NK-92 (cell line): ENCODE data around the gene GPR26.

Source experiments
- DNase-seq: peaks from one replicate; lab custom pipeline; 2025; ENCODE audit not compliant: unreplicated experiment; lab: John Stamatoyannopoulos, UW

The GPR26 gene

DNA sequence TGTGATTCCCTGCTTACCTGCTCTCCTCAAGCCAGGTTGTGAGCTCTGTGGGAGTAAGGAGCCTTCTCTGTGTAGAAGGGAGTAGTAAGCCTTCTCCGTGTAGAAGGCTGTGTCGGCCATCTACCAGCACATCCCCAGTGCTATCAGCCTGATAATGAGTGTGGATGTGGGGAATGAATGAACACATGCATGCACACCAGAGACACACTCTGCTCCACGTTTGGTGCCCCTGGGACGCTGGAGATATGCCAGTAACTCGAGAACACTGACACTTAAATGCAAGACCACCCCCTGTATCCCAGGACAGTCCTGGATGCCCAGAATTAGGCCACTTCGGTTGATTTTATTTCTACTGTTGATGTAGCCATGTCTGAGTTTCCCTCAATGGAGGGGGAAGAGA lies 21.1 kb upstream of the GPR26 start:
- DNase-seq = no peak

DNA sequence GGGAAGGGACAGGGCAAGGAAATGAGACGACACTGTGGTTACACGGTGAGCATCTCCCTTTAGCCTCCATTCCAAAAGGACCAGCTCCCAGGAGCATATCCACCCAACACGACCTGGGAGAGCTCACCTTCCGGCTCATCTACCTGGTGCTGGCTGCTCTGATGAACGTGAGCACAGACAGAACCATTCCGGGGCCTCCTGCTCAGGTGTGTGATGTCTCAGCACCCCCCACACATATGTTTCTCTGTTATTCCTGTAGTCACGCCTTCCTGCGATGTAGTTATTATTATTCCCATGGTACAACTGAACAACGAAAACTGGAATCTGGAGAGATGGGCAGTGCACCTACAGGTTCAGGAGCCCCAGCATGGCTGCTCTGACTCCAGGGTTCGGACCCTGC lies 20.5 kb upstream of the GPR26 start:
- no peak for DNase-seq

DNA sequence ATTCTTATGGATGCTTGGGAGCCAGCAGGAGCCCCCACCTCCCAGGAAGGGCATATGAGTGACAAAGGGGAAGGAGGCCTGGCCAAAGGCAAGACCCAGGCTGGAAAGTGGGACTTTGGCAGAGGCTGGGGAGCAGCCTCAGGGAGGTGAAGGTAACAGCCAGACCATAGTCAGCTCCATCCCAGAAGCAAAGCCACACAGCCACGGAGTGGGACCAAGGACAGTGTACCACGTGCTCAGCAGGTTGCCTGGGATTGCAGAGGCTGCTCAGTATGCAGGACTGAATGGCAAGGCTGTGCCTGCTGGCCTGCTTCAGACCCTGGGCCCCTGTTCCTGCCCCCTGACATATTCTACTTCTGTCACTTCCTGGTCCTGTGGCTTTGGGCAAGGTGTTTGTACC lies 17.6 kb upstream of the GPR26 start:
- no peak for DNase-seq

DNA sequence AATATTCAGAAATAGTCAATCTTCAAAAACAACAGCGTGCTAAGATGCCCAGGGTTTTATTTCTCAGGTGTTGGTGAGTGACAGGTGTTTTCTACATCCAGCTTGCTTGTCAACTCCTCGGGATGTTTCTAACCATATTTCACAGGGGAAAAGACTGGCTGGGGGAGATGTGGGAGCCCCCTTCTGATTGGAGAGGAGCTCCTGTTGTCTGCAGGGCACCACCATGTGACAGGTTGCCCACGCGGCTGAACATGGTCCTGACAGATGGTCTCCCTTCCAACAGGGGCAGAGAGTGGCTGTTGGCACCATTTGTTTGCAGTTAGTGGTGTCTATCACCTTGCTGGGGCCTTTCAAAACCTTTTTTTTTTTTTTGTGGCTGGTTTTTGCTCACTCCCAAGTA lies 16.5 kb upstream of the GPR26 start:
- no peak for DNase-seq

DNA sequence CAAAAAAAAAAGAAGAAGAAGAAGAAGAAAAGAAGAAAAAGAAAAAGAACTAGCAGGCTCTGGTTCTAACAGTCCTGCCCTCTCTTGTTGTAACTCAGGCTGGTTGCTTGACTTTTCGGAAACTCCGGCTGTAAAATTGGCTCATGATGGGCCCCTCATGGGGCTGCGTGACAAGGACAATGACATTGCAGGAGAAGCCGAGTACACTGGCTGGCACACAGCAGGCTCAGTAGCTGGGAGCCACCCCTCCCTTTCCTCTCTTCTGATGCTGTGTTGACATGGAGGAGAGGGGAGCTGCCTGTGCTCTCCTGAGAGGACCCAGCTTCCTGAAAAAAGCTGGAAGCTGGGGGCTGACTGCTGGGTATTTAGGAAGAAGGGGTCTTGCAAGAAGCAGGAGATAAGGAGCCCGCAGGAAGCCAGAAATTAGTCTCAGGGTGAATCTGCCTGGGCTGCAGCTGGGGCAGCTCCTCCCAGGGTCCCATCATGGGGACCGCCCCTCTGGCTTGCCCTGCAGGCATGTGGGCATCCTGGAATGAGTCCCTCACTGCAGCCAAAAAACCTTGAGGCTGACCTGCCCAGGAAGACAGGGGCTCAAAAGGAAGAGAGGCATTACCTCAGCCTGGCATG lies 14.6 kb upstream of the GPR26 start:
- no peak for DNase-seq

DNA sequence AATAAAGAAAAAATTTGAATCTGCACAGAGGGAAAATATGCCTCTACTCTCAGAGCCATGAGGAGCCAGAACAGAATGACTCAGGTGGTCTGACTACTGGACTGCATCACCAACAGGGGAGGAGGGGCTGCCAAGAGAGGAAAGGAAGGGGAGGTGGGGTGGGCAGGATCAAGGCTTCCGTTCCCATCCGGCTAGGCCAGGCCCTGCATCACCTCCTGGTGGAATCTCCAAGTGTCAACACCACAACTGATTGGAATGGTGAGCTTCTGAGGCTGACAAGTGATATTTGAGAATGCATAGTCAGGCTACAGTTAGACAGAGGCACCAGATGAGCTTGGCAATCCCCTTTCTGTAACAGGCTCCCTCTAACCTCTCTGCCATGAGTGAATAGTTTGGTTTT lies 10.4 kb upstream of the GPR26 start:
- no peak for DNase-seq

DNA sequence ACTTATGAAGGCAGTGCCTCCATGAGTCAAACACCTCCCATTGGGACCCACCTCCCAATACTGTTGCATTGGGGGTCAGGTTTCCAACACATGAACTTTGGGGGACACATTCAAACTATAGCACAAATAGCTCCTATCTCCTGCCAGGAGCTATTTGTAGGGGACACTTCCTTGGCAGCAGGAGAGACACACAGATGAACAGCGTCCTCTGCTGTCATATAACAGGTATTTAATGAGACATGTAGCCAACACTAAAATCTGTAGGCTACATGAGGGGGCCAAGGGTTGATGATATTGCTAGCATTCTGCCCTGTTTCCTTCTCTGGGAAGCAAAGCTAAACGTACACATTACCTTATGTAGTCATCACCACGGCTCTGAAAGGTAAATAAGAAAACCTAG lies 2.6 kb upstream of the GPR26 start:
- no peak for DNase-seq

DNA sequence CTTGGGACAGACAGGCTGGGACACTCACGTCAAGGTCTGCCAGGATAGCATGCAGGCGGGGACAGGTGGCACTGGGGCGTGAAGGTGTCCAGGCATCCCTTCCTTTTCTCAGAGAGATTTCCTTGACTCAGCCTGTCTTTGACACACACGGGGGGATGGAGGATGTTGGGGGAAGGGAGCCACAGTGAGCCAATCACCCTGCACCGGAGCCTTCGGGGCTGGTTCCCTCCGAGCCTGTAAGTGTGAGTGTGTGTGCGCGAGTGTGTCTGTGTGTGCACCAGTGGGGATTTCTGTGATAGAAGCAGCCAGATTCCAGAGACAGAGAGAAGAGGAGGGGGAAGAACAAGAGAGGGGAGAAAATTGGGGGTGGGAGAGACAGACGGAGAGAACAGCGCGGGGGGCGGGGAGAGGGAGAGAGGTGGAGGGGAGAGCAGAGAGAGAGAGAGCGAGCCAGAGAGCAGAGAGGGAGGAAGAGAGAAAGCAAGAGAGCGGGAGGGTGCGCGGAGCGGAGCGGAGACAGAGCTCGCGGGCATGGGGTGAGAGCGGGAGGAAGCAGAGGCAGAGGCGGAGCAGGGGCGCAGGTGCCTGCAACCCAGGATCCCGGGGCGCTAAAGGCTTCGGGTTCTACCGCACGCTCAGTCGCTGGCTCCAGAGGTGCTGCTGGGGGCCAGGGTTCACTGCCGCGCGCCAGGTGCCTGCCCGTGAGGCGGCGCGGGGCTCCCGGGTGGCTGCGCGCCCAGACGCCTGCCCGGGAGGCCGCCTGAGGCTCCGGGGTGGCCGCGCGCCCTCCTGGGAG lies 466 bp upstream of the GPR26 start:
- no peak for DNase-seq

DNA sequence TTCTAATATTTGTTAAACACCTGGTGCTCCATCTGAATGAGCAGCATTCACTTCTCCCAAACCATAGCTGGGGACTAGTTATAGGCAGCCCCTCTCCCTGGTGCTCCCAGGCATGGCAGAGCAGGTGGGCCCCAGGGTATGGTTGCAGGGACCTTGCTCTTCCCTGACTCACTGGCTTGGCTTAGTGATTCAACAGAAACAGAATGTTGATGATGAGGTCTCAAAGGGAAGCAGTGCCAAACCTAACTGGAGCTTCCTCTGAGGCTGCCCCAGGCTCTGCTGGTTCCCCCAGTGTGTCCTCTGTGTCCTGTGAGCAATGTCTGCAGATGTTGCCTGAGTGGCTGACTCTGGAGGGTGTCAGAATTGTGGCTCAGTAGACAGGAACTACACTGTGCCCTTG lies 3.7 kb downstream of the GPR26 start:
- no peak for DNase-seq

DNA sequence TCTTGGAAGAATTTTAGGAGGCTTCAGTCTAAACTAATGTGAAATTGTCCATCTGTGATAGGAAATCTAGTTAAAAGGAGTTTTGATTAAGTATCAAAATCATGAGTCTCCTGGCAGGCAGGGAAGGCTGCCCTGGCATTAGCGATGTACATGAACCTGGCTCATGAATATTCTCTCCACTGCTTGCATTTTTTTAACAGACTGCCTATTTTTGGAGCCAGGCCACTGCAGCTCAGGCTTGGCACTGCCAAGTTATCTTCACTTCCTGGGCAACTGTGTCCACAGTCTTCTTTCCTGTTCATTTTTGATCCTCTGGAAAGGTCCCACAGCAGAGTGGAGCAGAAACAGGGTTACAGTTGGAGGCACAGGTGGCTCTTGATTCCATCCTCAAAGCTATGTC lies 7.0 kb downstream of the GPR26 start:
- no peak for DNase-seq

DNA sequence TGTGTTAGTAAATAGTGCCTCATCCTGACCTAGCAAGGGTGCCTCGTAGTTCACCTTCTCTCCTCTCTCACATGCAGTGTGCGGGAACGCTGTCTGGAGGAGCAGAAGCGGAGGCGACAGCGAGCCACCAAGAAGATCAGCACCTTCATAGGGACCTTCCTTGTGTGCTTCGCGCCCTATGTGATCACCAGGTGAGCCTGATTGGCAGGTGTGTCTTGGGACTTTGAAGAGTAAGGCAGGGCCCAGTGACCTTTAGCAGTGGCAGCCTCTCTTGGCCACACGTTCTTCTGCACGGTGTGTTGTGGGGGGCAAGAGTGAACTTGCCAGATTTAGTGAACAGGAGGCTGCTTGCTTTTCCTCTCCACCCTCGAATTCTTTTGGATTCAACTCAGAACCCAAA lies 8.6 kb downstream of the GPR26 start:
- no peak for DNase-seq

DNA sequence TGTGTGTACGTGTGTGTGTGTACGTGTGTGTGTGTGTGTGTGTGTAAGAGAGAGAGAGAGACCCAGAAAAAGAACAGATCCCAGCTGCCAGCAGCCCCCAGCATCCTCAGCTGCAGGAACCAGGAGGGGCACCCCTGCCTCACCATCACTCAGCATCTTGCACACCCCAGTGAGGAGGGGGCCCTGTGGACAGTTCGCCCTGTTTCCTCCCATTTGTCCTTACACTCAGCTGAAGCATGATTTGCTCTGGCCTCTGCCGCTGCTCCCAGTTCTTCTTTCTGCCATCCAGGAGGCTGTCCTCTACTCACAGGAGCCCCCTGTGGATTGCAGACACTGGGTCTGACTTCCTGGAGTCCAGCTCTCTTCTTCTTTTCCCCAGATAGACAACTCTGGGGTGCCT lies 9.7 kb downstream of the GPR26 start:
- DNase-seq = no peak

DNA sequence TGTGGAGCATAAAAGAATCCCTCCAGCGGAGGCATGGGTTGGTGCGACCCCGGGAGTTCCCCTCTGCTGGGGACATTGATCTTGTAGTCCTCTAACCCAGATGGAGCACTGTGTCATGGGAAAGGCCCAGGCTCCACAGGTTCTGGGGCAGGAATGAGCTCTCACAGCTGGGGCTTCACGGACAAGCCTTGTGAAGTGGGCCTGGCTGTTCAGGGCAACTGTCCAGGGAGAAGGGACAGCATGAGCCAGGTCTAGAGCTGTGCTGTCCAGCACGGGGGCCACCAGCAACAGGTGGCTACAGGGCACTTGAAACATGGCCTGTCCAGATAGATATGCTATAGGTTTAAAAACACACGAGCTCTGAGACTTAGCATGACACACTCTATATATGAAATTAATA lies 11.4 kb downstream of the GPR26 start:
- no peak for DNase-seq

DNA sequence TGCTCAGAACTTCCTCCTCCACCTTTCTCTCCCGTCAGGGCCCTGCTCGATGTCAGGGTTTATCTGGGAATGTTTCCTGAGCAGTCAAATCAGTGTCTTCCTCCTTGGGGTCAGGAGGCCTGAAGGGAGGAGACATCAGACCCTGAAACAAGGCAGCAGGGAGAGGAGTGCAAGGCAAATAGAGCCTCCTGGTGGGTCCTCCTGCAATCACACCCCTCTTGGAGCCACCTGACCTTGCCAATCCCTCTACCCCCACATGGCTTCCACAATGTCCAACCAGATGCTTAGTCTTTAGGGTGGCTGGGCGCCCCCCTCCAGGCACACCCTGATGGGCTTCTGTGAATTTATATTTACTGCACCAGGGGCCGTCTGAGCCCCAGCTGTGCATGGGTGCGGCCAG lies 12.2 kb downstream of the GPR26 start:
- DNase-seq = no peak

DNA sequence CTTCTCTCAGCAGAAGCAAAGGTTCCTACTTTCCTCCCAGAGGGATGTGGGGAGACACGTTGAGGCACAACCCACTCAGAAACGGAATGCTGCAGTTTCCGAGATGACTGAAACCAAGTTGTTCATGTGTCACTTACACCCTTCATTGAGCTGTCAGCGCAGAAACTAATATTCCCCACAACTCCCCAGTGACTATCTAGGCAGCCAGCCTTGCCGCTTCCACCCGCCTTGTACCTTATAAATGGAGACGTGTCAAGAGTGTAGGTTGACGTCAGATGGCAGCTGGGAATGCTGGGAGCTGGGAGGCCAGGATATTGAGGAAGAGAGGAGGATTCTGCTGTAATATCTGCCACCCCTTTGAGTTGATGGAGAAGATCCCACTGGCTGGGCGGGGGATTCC lies 15.1 kb downstream of the GPR26 start:
- no peak for DNase-seq

DNA sequence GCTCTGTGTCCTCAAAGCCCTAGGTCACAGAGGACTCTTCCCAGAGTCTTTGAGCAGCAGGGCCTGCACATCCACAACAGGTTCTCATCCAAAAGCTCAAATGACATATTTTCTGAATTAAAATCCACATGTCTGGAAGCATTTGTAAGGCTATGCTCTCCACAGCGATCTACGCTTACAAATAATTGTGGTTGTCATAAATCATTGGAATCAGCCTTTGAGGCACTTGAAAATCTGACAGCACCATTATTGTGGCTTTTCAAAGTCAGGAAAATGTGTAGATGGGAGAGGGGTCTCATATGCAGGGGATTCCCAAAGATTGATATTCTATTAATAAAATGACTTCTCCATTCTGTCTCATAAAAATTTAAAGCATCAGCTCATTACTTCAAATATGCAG lies 16.3 kb downstream of the GPR26 start:
- DNase-seq = no peak

DNA sequence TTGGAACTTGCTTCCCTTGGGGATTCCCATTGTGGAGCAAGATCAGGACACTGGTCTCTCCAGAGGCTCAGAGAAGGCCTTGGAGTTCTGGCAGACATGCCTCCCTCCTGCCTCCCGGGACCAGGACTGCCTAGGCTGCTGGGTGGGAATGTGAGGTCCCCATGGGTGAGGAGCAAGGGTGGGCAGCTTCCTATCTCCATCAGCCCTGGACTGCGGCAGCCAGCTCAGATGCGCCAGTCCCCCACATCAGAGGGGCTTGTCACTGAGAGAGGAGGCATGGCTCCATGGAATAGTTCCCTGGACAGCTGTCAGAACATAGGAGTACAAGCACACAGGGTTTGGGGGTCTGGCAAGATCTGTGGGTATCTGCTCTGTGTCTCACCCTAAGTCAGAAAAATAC lies 17.3 kb downstream of the GPR26 start:
- DNase-seq = no peak

DNA sequence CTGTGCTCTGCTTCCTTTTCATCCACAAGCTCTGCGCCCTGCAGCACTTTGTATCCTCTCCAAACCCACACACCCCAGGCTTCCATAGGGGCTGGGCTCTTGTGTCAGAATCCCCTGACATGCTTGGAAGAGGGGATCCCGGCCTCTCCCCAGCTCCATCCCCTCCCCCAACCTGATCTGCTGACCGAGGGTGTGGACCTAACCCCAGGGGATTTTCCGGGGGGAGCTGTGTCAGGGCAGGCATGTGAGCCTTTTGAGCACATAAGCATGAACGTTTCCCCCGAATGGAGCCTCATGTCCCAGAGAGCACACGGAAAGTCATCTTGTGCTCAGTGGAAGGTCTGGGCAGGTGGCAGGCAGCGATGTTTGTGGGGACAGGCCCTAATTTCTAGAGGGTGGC lies 17.7 kb downstream of the GPR26 start:
- no peak for DNase-seq

DNA sequence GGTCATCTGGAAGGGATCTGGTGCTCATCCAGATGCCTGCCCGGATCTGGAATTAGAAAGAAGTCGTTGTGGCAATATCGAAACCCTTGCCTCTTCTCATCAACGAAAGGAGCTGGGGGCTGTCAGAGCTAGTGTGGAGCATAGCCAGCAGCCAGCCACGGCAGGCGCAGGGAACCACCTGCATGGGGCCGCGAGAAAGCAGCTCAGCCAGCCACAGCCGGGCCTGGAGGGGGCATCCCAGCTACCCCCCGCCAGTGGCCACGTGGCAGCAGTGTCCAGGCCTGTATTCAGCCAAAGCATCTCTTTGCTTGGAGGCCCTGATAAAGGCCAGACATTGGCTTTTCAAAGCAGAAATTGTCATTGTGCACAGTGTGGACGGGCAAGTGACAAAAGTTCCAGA lies 19.1 kb downstream of the GPR26 start:
- no peak for DNase-seq

DNA sequence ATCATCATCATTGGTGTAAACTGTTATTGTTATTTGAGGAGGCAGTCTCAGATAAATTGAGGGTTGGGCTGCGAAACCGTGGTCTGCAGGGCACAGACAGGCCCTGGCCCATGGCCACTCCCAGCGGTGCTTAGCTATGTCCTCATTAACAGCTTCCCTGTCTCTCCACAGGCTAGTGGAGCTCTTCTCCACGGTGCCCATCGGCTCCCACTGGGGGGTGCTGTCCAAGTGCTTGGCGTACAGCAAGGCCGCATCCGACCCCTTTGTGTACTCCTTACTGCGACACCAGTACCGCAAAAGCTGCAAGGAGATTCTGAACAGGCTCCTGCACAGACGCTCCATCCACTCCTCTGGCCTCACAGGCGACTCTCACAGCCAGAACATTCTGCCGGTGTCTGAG lies 21.6 kb downstream of the GPR26 start:
- DNase-seq = no peak

DNA sequence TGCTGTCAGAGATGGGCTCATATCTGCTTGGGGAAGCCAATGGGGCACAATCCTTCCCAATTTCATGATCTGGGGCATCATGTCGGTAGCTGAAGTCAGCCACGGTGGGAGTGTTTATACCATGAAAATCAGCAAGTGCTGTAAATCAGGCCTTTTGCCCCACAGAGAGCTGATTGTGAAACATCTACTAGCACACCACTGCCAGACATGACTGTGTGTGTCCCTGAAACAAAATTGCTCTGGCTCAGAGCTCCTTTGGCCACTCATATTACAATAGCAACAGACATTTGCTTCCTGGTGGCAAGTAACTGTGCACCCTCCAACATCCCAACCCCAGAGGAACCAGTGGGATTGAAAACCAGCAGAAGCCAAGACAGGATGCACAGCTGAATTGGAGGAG lies 23.7 kb downstream of the GPR26 start:
- no peak for DNase-seq

DNA sequence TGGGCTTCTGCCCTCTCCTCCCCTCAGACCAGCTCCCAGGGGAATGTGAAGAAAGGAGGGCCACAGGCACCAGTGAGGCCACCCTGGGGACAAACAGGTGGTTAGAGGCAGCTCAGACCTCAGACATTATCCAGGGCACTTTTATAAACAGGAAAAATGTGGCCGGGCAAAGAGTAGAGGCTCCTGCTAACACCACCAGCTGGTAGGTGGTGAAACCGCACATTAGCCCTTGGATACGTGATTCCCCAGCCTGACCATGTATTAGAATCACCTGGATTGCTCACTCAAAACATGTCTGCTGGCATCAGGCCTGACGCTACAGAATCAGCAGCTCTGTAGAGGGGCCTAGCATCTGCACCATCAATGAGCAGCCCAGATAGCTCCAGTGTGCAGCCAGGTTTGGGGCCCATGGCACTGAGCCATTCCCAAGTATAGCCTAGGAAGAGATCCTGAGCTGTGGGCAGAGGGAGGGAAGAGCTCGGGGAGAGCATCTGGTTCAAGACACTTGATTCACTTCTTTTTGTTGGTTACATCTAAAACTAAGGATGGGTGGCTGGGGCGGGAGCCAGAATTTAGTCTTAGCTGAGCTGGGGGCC lies 37.1 kb downstream of the GPR26 start:
- no peak for DNase-seq

DNA sequence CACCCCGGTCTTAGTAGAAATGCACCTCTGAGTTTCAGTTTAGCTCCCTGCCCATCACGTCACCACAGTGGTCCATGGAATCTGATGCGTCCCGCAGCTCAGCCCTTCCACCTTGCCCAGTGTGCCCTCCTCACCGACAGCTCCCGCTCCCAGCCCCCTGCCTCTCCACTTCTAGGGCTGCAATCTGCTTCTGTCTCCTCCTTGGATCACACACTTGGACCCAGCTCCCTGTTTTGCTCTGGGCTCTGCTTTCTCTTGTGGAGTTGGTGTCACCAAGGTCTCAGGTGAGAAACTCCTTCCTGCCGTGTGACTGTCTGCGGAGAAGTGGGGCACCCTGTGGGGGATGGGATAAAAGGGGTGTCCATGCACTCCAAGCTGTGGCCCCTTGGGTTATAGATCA lies 37.9 kb downstream of the GPR26 start:
- DNase-seq = no peak
